ENCODE data around the gene MTX1.
"Not testable (repeated sequence)": the region's sequence is repeated elsewhere in the genome, so short reads cannot be mapped to it uniquely, and the experiment has no call there.

Gene MTX1

DNA sequence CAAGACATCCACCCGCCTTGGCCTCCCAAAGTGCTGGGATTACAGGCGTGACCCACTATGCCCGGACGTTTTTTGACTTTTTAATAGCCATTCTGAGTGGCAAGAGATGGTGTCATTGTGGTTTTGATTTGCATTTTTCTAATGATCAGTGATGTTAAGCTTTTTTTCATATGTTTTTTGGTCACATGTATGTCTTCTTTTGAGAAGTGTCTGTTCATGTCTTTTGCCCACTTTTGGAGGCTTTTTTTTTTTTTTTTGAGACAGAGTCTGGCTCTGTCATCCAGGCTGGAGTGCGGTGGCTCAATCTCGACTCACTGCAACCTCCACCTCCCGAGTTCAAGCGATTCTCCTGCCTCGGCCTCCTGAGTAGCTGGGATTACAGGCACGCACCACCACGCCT is 43.9 kb upstream of the MTX1 start:
- H3K9ac ChIP-seq (ENCODE audit: low read length); DNase-seq; H2BK120ac ChIP-seq (ENCODE audit: low read depth, low read length); H3K4me2 ChIP-seq (ENCODE audit: low read length); H3K4ac ChIP-seq (ENCODE audit: low read depth, low read length); H3K4me1 ChIP-seq (ENCODE audit: control insufficient read depth, low read depth, low read length); H2BK15ac ChIP-seq (replicated peaks; ENCODE audit: low read depth); H4K8ac ChIP-seq (ENCODE audit: low read depth, low read length); H3K18ac ChIP-seq (ENCODE audit: low read length); H3K23ac ChIP-seq (ENCODE audit: low read length); H3K79me2 ChIP-seq (ENCODE audit: control insufficient read depth, insufficient read depth, low read length); H3K27me3 ChIP-seq (ENCODE audit: insufficient read depth, low read length, poor library complexity); H3K36me3 ChIP-seq (ENCODE audit: control insufficient read depth, insufficient read depth, low read length); H3K27ac ChIP-seq (ENCODE audit: low read depth, low read length); H3K4me3 ChIP-seq (ENCODE audit: low read length); H2BK5ac ChIP-seq (ENCODE audit: low read length); H3K79me1 ChIP-seq (ENCODE audit: low read length); H2AK5ac ChIP-seq (ENCODE audit: low read length); H3K56ac ChIP-seq (ENCODE audit: low read length); H4K5ac ChIP-seq (ENCODE audit: low read length): not testable (repeated sequence)
- no CpG with 5 or more reads among the region's 11 CpGs for WGBS (ENCODE audit: extremely low coverage, insufficient coverage, low lambda C conversion rate)

DNA sequence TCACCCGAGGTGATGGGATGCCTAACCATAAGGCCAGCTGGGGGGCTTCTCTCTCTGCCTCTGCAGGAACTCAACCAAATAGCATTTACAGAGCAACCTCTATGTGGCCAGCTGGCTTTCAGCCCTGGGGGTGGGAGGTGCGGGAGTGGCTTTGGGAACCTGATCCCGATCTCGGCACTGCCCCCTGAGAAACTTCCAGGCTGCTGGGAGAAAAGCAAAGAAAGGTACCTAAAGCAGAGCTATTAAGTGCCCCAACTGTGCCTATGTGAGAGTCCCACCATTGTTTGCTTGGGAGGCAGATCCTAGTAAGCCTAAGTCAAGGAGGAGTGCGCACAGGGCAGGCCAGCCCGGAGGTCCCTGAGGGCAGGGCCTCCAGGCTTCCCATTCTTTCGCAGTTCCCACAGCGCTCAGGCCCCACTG is 42.4 kb upstream of the MTX1 start:
- H3K4me1 ChIP-seq (ENCODE audit: control insufficient read depth, low read depth, low read length): peaks cover 3% of the 10 kb centered on the region
- DNase-seq: peak; percentile 43
- H3K79me1 ChIP-seq (ENCODE audit: low read length): no peaks in the 10 kb centered on the region
- H4K8ac ChIP-seq (ENCODE audit: low read depth, low read length): no peak overlapping the region
- H3K79me2 ChIP-seq (ENCODE audit: control insufficient read depth, insufficient read depth, low read length): no peaks in the 10 kb centered on the region
- H2BK120ac ChIP-seq (ENCODE audit: low read depth, low read length): no peak overlapping the region
- H3K4ac ChIP-seq (ENCODE audit: low read depth, low read length): no peak overlapping the region
- peaks cover 1% of the 10 kb centered on the region for H3K36me3 ChIP-seq (ENCODE audit: control insufficient read depth, insufficient read depth, low read length)
- H3K56ac ChIP-seq (ENCODE audit: low read length): peak overlapping the region; percentile 65
- H2AK5ac ChIP-seq (ENCODE audit: low read length): no peak overlapping the region
- no CpG with 5 or more reads among the region's 8 CpGs for WGBS (ENCODE audit: extremely low coverage, insufficient coverage, low lambda C conversion rate)
- H3K27ac ChIP-seq (ENCODE audit: low read depth, low read length): no peak overlapping the region
- no peak overlapping the region for H4K5ac ChIP-seq (ENCODE audit: low read length)
- H3K4me2 ChIP-seq (ENCODE audit: low read length): peak overlapping the region; percentile 25
- no peak overlapping the region for H3K23ac ChIP-seq (ENCODE audit: low read length)
- H3K9ac ChIP-seq (ENCODE audit: low read length): peak overlapping the region; percentile 20
- no peak overlapping the region for H3K4me3 ChIP-seq (ENCODE audit: low read length)
- H3K18ac ChIP-seq (ENCODE audit: low read length): no peak overlapping the region
- no peak overlapping the region for H2BK15ac ChIP-seq (replicated peaks; ENCODE audit: low read depth)
- H2BK5ac ChIP-seq (ENCODE audit: low read length): no peak overlapping the region
- H3K27me3 ChIP-seq (ENCODE audit: insufficient read depth, low read length, poor library complexity): no peaks in the 10 kb centered on the region

DNA sequence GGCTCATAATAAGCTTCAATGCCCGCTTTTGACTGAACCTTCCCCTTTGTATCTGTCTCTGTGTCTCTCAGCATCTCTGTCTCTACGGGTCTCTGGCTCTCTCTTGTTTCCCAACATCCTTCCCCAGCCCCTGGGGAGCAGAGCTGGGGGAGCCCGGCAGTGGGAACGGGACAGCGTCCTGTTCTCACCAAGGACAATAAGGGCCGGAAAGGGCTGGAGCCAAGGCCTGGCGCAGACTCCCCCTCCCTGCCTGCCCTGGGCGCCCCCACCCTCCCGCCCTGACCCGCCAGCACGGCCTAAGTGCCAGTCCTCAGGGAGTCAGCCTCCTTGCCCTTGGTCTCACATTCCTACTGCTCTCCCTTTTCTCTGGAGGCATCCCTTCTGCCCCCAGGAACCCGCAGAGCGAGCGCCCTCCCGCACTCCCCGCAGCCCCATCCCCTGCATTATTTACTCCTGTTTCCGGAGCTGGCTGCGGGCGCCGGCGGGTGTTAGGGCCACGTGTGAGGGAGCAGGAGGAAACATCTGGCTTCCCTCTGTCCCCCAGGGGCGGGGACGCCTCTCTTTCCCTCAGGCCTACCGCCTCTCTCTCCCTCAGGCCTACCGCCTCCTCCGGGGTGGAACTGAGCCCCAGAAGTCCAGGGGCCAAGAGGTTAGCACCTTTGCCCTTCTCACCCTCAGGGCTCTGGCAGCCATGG is 41.9 kb upstream of the MTX1 start:
- H3K18ac ChIP-seq (ENCODE audit: low read length): peak overlapping the region; percentile 8
- H3K27ac ChIP-seq (ENCODE audit: low read depth, low read length): no peak overlapping the region
- H3K4me1 ChIP-seq (ENCODE audit: control insufficient read depth, low read depth, low read length): peaks cover 3% of the 10 kb centered on the region
- H3K79me1 ChIP-seq (ENCODE audit: low read length): no peaks in the 10 kb centered on the region
- no peak overlapping the region for H2AK5ac ChIP-seq (ENCODE audit: low read length)
- H3K27me3 ChIP-seq (ENCODE audit: insufficient read depth, low read length, poor library complexity): no peaks in the 10 kb centered on the region
- peak overlapping the region; percentile 58 for H3K4me2 ChIP-seq (ENCODE audit: low read length)
- no peaks in the 10 kb centered on the region for H3K79me2 ChIP-seq (ENCODE audit: control insufficient read depth, insufficient read depth, low read length)
- peaks cover 1% of the 10 kb centered on the region for H3K36me3 ChIP-seq (ENCODE audit: control insufficient read depth, insufficient read depth, low read length)
- DNase-seq: peak; percentile 54
- no peak overlapping the region for H2BK15ac ChIP-seq (replicated peaks; ENCODE audit: low read depth)
- no peak overlapping the region for H4K5ac ChIP-seq (ENCODE audit: low read length)
- WGBS (ENCODE audit: extremely low coverage, insufficient coverage, low lambda C conversion rate): no CpG with 5 or more reads among the region's 27 CpGs
- H2BK5ac ChIP-seq (ENCODE audit: low read length): no peak overlapping the region
- H4K8ac ChIP-seq (ENCODE audit: low read depth, low read length): no peak overlapping the region
- no peak overlapping the region for H3K4me3 ChIP-seq (ENCODE audit: low read length)
- peak overlapping the region; percentile 67 for H3K56ac ChIP-seq (ENCODE audit: low read length)
- no peak overlapping the region for H2BK120ac ChIP-seq (ENCODE audit: low read depth, low read length)
- no peak overlapping the region for H3K23ac ChIP-seq (ENCODE audit: low read length)
- H3K9ac ChIP-seq (ENCODE audit: low read length): peak overlapping the region; percentile 36
- no peak overlapping the region for H3K4ac ChIP-seq (ENCODE audit: low read depth, low read length)

DNA sequence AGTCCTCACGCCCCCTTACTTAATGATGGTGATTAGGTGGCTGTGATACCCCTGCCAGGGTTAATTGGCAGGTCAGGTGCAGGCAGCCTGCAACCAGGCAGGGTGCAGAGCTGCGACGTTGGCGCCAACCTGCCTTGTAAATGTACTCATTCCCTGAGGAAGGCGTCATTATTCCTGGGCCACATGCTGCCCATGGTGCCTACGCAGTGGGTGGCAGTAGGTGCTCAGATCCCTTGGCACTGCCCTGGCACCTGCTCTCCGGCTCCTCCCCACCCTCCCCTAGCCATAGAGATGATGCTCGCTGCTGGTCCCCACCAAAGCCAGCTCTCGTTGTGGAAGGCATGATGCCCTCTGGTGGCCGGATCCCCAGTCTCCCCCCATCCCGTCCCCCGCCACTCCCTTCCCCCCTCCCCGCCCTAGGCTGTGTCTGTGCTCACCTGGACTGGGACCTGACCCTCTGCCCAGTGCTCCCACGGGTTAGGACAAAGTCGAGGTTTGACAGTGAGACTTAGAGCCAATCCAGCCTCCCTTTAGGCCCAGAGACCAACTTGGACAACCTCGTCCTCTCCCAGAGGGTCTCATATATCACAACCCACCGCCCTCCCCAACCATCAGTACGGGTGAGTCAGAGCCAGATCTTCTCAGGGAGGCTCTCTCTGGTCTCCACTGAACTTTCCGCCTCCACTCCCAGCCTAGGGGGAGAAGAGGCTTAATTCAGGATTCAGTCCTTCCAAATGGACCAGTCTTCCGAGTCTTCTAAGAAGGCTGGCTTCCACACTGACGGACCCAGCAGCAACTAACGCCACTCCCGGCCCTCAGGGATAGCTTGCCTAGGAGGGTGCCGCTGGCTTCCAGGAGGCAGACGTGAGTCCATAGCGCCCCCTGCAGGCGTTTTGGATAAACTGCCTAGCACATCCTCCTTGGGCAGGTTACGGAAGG is 41.1 kb upstream of the MTX1 start:
- Histone ChIP-seq H3K27ac (ENCODE audit: low read depth, low read length) (no peak overlapping the region), H4K5ac (ENCODE audit: low read length) (no peak overlapping the region), H3K4me1 (ENCODE audit: control insufficient read depth, low read depth, low read length) (peaks cover 3% of the 10 kb centered on the region), H4K8ac (ENCODE audit: low read depth, low read length) (no peak overlapping the region), H2BK120ac (ENCODE audit: low read depth, low read length) (no peak overlapping the region), H3K4me3 (ENCODE audit: low read length) (peak overlapping the region; percentile 16), H3K27me3 (ENCODE audit: insufficient read depth, low read length, poor library complexity) (no peaks in the 10 kb centered on the region), H3K9ac (ENCODE audit: low read length) (peak overlapping the region; percentile 46), H3K4me2 (ENCODE audit: low read length) (peak overlapping the region; percentile 64), H3K36me3 (ENCODE audit: control insufficient read depth, insufficient read depth, low read length) (peaks cover 1% of the 10 kb centered on the region), H3K23ac (ENCODE audit: low read length) (no peak overlapping the region), H2BK5ac (ENCODE audit: low read length) (no peak overlapping the region), H3K18ac (ENCODE audit: low read length) (no peak overlapping the region), H3K79me1 (ENCODE audit: low read length) (no peaks in the 10 kb centered on the region), H3K56ac (ENCODE audit: low read length) (peak overlapping the region; percentile 81), H2AK5ac (ENCODE audit: low read length) (no peak overlapping the region), H3K79me2 (ENCODE audit: control insufficient read depth, insufficient read depth, low read length) (peaks cover 2% of the 10 kb centered on the region), H3K4ac (ENCODE audit: low read depth, low read length) (no peak overlapping the region), H2BK15ac (replicated peaks; ENCODE audit: low read depth) (no peak overlapping the region)
- peak; percentile 94 for DNase-seq
- no CpG with 5 or more reads among the region's 28 CpGs for WGBS (ENCODE audit: extremely low coverage, insufficient coverage, low lambda C conversion rate)

DNA sequence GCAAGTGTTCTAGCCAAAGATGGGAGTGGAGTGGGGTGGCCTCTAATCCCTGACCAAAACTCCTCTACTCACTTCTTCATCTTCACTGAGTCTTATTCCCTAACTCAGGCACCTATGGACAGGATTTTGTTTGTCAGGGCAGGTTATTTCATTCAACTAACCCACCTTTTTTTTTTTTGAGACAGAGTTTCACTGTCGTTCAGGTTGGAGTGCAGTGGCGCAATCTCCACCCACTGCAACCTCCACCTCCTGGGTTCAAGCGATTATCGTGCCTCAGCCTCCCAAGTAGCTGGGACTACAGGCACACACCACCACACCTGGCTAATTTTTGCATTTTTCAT is 40.4 kb upstream of the MTX1 start:
- not testable (repeated sequence) for H3K79me1 ChIP-seq (ENCODE audit: low read length); H3K4me3 ChIP-seq (ENCODE audit: low read length); H2BK5ac ChIP-seq (ENCODE audit: low read length); H3K18ac ChIP-seq (ENCODE audit: low read length); H2BK120ac ChIP-seq (ENCODE audit: low read depth, low read length); H3K9ac ChIP-seq (ENCODE audit: low read length); H3K4me1 ChIP-seq (ENCODE audit: control insufficient read depth, low read depth, low read length); H4K8ac ChIP-seq (ENCODE audit: low read depth, low read length); H2BK15ac ChIP-seq (replicated peaks; ENCODE audit: low read depth); H3K4me2 ChIP-seq (ENCODE audit: low read length); H3K36me3 ChIP-seq (ENCODE audit: control insufficient read depth, insufficient read depth, low read length); H3K27ac ChIP-seq (ENCODE audit: low read depth, low read length); H3K23ac ChIP-seq (ENCODE audit: low read length); H3K56ac ChIP-seq (ENCODE audit: low read length); H3K79me2 ChIP-seq (ENCODE audit: control insufficient read depth, insufficient read depth, low read length); H2AK5ac ChIP-seq (ENCODE audit: low read length); H3K27me3 ChIP-seq (ENCODE audit: insufficient read depth, low read length, poor library complexity); DNase-seq; H4K5ac ChIP-seq (ENCODE audit: low read length); H3K4ac ChIP-seq (ENCODE audit: low read depth, low read length)
- no CpG with 5 or more reads among the region's 4 CpGs for WGBS (ENCODE audit: extremely low coverage, insufficient coverage, low lambda C conversion rate)

All from mesendoderm (in vitro differentiated cells).